ENCODE measurements around the gene NT5C. TPM values are rescaled to one million over a fixed set of nuclear protein-coding genes. Genes with fewer than 3 reads are reported as not detected.

NT5C gene
- 44.3 to 51.0 TPM (median 46.8 TPM) in 3 replicates for total RNA-seq

DNA sequence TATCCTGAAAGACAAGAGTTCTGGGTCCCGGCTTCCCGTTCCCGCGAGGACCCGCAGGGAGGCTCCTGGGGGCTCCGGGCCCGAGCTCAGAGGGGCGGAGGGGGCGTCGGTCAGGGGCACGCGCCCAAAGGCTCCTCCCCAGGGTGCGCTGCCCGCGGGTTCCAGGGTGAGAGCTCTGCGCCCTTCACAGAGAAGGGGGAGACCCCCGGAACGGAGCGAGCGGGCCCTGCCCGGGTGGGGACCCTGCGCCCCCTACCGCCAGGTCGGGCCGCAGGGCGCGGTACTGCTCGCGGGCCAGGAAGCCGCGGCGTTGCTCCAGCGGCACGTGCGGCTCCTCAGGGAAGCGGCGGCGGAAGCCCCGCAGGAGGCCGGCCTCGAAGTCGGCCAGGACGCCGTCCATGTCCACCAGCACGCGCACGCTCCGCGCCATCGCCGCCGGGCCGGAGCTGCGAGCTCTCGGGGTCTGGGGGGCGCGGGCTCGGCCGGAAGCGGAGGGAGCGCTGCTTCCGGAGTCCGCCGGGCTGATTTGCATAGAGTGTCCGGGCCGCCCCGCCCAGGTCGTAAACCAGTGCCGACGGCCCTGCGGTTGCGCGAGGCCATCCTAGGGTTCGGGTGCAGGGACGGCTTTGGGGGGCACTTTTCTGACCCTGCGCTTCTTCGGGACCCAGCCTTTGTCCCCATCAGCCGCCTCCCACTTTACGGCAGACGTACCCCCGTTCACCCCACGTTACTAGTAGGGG, at the start of gene NT5C:
Gene NT5C, minus strand, starts transcription at position 465 of the 740 bp plus-strand sequence. Its CDS starts 35 bp downstream, at position 430.
- peak; percentile 61 to 78 for DNase-seq (ENCODE audit: low spot score in 2 of 2, unreplicated experiment in 2 of 2)
- H3K27ac Mint-ChIP-seq: peak within 1 kb of the TSS; percentile 94
- peak within 1 kb of the TSS; percentile 89 for H3K4me3 Mint-ChIP-seq
- peaks cover 11% of the 10 kb centered on the region for H3K4me1 Mint-ChIP-seq
- H3K36me3 Mint-ChIP-seq: peaks cover 12% of the 10 kb centered on the region
- TF ChIP-seq, protein P1, sequence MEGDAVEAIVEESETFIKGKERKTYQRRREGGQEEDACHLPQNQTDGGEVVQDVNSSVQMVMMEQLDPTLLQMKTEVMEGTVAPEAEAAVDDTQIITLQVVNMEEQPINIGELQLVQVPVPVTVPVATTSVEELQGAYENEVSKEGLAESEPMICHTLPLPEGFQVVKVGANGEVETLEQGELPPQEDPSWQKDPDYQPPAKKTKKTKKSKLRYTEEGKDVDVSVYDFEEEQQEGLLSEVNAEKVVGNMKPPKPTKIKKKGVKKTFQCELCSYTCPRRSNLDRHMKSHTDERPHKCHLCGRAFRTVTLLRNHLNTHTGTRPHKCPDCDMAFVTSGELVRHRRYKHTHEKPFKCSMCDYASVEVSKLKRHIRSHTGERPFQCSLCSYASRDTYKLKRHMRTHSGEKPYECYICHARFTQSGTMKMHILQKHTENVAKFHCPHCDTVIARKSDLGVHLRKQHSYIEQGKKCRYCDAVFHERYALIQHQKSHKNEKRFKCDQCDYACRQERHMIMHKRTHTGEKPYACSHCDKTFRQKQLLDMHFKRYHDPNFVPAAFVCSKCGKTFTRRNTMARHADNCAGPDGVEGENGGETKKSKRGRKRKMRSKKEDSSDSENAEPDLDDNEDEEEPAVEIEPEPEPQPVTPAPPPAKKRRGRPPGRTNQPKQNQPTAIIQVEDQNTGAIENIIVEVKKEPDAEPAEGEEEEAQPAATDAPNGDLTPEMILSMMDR (IDR thresholded peaks at IDR 0.05; ENCODE audit: unreplicated experiment): peak; percentile 69
- H3K27me3 Mint-ChIP-seq (ENCODE audit: low read depth): no peaks in the 10 kb centered on the region
- H3K9me3 Mint-ChIP-seq: no peaks in the 10 kb centered on the region

DNA sequence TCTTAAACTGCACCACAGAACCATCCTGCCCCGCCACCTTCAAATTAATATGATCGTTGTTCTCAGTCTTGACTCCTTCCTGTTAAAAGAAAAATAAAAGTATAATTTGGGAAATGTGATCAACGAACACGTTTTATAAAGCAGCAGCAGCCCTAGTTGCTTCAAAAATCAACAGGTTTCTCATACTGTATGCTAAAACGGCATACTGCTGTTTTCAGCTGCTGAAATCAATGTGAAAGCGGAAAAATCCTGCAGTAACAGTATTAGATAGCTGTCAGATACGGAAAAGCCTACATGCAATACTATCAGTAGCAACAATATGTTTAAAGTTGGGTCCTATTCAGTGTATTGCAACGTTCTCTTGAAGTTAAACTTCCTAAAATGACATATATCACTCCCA, 49.6 kb upstream of the NT5C start:
- H3K4me1 Mint-ChIP-seq: peaks cover 24% of the 10 kb centered on the region
- DNase-seq (ENCODE audit: low spot score in 2 of 2, unreplicated experiment in 2 of 2): no peak
- peaks cover 2% of the 10 kb centered on the region for H3K36me3 Mint-ChIP-seq
- peaks cover 5% of the 10 kb centered on the region for H3K9me3 Mint-ChIP-seq
- peak overlapping the region; percentile 76 for H3K4me3 Mint-ChIP-seq
- no peaks in the 10 kb centered on the region for H3K27me3 Mint-ChIP-seq (ENCODE audit: low read depth)
- TF ChIP-seq, protein P1 (IDR thresholded peaks at IDR 0.05; ENCODE audit: unreplicated experiment): no peak
- peak overlapping the region; percentile 68 for H3K27ac Mint-ChIP-seq

DNA sequence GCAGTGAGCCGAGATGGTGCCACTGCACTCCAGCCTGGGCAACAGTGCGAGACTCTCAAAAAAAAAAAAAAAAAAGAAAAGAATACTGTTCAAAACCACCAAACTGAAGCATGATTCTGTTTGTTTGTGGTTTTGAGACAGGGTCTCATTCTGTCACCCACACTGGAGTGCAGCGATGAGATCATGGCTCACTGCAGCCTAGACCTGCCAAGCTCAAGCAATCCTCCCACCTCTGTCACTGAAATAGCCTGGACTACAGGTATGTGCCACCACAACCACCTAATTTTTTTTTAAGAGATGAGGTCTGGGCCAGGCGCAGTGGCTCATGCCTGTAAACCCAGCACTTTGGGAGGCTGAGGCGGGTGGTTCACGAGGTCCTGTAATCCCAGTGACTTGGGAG, 46.9 kb upstream of the NT5C start:
- Mint-ChIP-seq H3K9me3 (no peaks in the 10 kb centered on the region), H3K27me3 (ENCODE audit: low read depth) (no peaks in the 10 kb centered on the region), H3K4me1 (peaks cover 15% of the 10 kb centered on the region), H3K4me3 (no peak overlapping the region), H3K27ac (no peak overlapping the region), H3K36me3 (peaks cover 10% of the 10 kb centered on the region)
- DNase-seq (ENCODE audit: low spot score in 2 of 2, unreplicated experiment in 2 of 2): no peak
- TF ChIP-seq, protein P1 (IDR thresholded peaks at IDR 0.05; ENCODE audit: unreplicated experiment): no peak

DNA sequence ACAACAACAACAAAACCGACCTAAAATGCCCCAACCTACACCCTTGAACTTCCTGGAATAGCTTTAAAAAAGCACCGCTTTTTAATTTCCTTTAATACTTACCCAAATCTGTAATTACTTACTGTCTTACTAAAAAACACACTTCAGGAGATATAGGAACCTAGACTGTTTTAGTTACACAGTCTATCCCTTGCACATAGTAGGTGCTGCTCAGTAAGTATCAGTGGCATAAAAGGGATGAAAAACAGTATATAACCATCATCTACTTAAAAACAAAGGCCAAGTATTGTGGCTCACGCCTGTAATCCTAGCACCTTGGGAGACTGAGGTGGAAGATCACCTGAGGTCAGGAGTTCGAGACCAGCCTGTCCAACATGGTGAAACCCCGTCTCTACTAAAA, 45.1 kb upstream of the NT5C start:
- Mint-ChIP-seq H3K27ac (no peak overlapping the region), H3K27me3 (ENCODE audit: low read depth) (no peaks in the 10 kb centered on the region), H3K4me1 (peaks cover 10% of the 10 kb centered on the region), H3K9me3 (no peaks in the 10 kb centered on the region), H3K4me3 (no peak overlapping the region), H3K36me3 (peaks cover 19% of the 10 kb centered on the region)
- no peak for DNase-seq (ENCODE audit: low spot score in 2 of 2, unreplicated experiment in 2 of 2)
- TF ChIP-seq, protein P1 (IDR thresholded peaks at IDR 0.05; ENCODE audit: unreplicated experiment): no peak

DNA sequence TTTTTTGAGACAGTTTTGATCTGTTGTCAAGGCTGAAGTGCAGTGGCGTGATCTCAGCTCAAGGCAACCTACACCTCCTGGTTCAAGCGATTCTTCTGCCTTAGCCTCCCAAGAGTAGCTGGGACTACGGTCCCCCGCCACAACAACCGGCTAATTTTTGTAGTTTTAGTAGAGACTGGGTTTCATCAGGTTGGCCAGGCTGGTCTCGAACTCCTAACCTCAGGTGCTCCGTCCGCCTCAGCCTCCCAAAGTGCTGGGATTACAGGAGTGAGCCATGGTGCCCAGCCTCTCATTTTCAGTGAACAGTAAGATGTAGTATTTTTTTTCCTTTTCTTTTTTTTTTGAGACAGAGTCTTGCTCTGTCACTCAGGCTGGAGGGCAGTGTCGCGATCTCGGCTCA, 43.5 kb upstream of the NT5C start:
- DNase-seq (ENCODE audit: low spot score in 2 of 2, unreplicated experiment in 2 of 2): no peak

More for the DNA sequence above, 43.5 kb upstream of the NT5C start:
- Mint-ChIP-seq H3K36me3 (peaks cover 19% of the 10 kb centered on the region), H3K4me1 (no peaks in the 10 kb centered on the region), H3K27ac (peak overlapping the region; percentile 6), H3K27me3 (ENCODE audit: low read depth) (no peaks in the 10 kb centered on the region), H3K4me3 (no peak overlapping the region), H3K9me3 (no peaks in the 10 kb centered on the region)
- TF ChIP-seq, protein P1 (IDR thresholded peaks at IDR 0.05; ENCODE audit: unreplicated experiment): no peak
